ENCODE results near the gene PTK7.

DNA sequence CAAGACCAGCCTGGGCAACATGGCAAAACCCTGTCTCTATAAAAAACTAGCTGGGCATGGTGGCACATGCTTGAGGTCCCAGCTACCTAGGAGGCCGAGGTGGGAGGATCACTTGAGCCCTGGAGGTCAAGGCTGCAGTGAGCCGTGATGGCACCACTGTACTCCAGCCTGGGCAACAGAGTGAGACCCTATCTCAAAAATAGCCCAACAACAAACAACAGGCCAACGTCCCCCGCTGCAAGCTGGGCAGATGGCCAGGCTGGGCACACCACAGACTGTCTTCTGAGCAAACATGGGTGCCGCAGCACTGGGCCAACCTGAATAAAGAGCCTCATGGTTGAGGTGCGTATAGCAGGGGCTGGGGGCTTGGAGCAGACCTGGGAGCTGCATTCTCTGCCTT is 48.4 kb downstream of the PTK7 start:
- no peak for TF ChIP-seq REST (IDR thresholded peaks at IDR 0.05; ENCODE audit: insufficient read depth in 1 of 2, low read depth in 2 of 2, low read length in 2 of 2)
- TF ChIP-seq SIN3A (IDR thresholded peaks at IDR 0.05; ENCODE audit: borderline replicate concordance, insufficient read depth, low read length) = no peak
- TF ChIP-seq POLR2AphosphoS5 (IDR thresholded peaks at IDR 0.05; ENCODE audit: low read depth, low read length) = no peak

All from PFSK-1 (cell line).